ENCODE data around the gene MAD1L1. TPM values are rescaled to one million over a fixed set of nuclear protein-coding genes. Genes with fewer than 3 reads are reported as not detected.

Gene MAD1L1
- total and polyA plus RNA-seq, 2 of the 8 experiments (the other 6 are each of a cell fraction or from before 2014, with no cell fraction given): 40.4 to 44.6 TPM

DNA sequence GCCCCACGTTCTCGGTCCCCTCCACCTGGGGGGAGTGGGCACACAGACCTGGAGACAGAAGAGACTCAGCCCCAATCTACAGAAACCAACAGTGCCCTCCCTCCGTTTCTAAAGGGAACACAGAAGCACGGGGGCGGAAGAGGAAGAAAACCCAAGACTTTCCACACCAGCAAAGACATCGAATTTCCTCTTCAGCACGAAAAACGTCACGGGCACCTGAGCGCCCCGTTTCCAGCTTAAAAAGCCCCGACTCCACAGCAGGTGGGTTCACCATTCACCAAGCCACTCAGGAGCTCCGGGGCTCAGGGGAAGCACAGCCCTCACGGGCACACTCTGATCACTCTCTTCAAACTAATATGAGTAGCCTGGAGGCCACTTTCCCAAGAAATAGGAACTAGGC, 28.9 kb upstream of the MAD1L1 start:
- no peaks in the 10 kb centered on the region for H3K9me3 ChIP-seq (ENCODE audit: insufficient read depth in 2 of 2, low read depth in 1 of 2, low read length in 1 of 2)
- no peak overlapping the region for H2AFZ ChIP-seq (ENCODE audit: low read length)
- peaks cover 4 to 9% (median 5%) of the 10 kb centered on the region in 4 experiments; a peak in 5 of 8 replicates for H3K36me3 ChIP-seq (ENCODE audit: control insufficient read depth in 2 of 4, insufficient read depth in 4 of 4, low read length in 3 of 4)
- no peak overlapping the region for H3K56ac ChIP-seq (replicated peaks; ENCODE audit: insufficient read length, low read depth, low read length)
- no peak for FAIRE-seq
- no peaks in the 10 kb centered on the region for H3K4me1 ChIP-seq (replicated peaks in 1 of 4; ENCODE audit: control insufficient read depth in 3 of 4, insufficient read depth in 4 of 4, low read length in 3 of 4)
- no peak overlapping the region for H2BK12ac ChIP-seq (ENCODE audit: low read depth, low read length)
- no peak overlapping the region for H2BK120ac ChIP-seq (replicated peaks; ENCODE audit: low read depth, low read length)
- no peak overlapping the region for H4K91ac ChIP-seq (replicated peaks; ENCODE audit: insufficient read length, low read length)
- H2BK15ac ChIP-seq (ENCODE audit: low read length): no peak overlapping the region
- no peak overlapping the region for H3K14ac ChIP-seq (ENCODE audit: insufficient read length)
- no peaks in the 10 kb centered on the region for H3K23me2 ChIP-seq (ENCODE audit: low read depth, low read length)
- H3K79me1 ChIP-seq (ENCODE audit: low read depth, low read length): no peaks in the 10 kb centered on the region; the same call in 1 of the 2 replicates
- H3K4me3 ChIP-seq (ENCODE audit: extremely low read depth in 1 of 4, insufficient read depth in 2 of 4, low read depth in 3 of 4, low read length in 4 of 4): no peak overlapping the region
- H3K4me2 ChIP-seq (ENCODE audit: insufficient read depth in 1 of 2, low read depth in 2 of 2, low read length in 2 of 2): no peak overlapping the region
- H3K18ac ChIP-seq (ENCODE audit: extremely low read depth, low read length): no peak overlapping the region
- no peak overlapping the region for H3K27ac ChIP-seq (ENCODE audit: low read depth, low read length)
- H3K4ac ChIP-seq (replicated peaks; ENCODE audit: insufficient read length, low read depth, low read length): no peak overlapping the region
- no peak overlapping the region for H3K9ac ChIP-seq (replicated peaks in 1 of 4; ENCODE audit: extremely low read depth in 1 of 4, low read depth in 3 of 4, low read length in 3 of 4)
- H2AK5ac ChIP-seq (ENCODE audit: low read depth, low read length): no peak overlapping the region
- H3K23ac ChIP-seq (ENCODE audit: insufficient read length): no peak overlapping the region
- no peak overlapping the region for H2BK5ac ChIP-seq (ENCODE audit: low read depth, low read length)
- ChIA-PET POLR2A (ENCODE audit: partially characterized antibody) (interaction anchor here (0.9 to 1.7 kb wide), 4 partner anchors 8 to 117 kb away, joined by 3 to 5 read pairs (median 4); partner anchors contain the start of genes MRM2 and NUDT1), CTCF (ENCODE audit: partially characterized antibody) (interaction anchor here (0.8 to 7.4 kb wide), 4 partner anchors 13 to 209 kb away, joined by 3 to 38 read pairs (median 4); no protein-coding TSS in a partner anchor)
- H4K8ac ChIP-seq (ENCODE audit: extremely low read depth, insufficient read depth, low read length): no peak overlapping the region; the same call in 1 of the 2 replicates
- no peak overlapping the region for H2BK20ac ChIP-seq (ENCODE audit: low read length)
- 96% methylated on average over 14 of the region's 14 CpGs; no CpG with 5 or more reads in 1 of the 2 experiments for WGBS, 2 experiments (ENCODE audit: extremely low coverage in 1 of 2, insufficient coverage in 1 of 2, insufficient read length in 1 of 2, insufficient replicate concordance in 2 of 2, low coverage in 1 of 2, low lambda C conversion rate in 2 of 2, missing lambda C conversion rate in 1 of 2)
- no peaks in the 10 kb centered on the region for H3K79me2 ChIP-seq (ENCODE audit: control insufficient read depth in 1 of 2, insufficient read depth in 2 of 2, low read length in 2 of 2)
- no peak for DNase-seq (ENCODE audit: low read depth in 1 of 2, low spot score in 2 of 2)
- no peaks in the 10 kb centered on the region for H3K27me3 ChIP-seq (replicated peaks in 1 of 4; ENCODE audit: control insufficient read depth in 3 of 4, extremely low read depth in 1 of 4, insufficient read depth in 3 of 4, low read length in 3 of 4)
- no peak overlapping the region for H4K5ac ChIP-seq (ENCODE audit: insufficient read length, low read depth, low read length)
- peaks cover 0 to 7% of the 10 kb centered on the region in 2 experiments for H4K20me1 ChIP-seq (replicated peaks in 1 of 2; ENCODE audit: control insufficient read depth in 1 of 2, insufficient read depth in 2 of 2, low read length in 2 of 2)
- TF ChIP-seq HDAC6 (IDR thresholded peaks at IDR 0.05; ENCODE audit: low read depth, low read length): no peak
- TF ChIP-seq HDAC2 (IDR thresholded peaks at IDR 0.05; ENCODE audit: borderline replicate concordance in 1 of 2, low read depth in 2 of 2, low read length in 2 of 2): no peak
- no peak for TF ChIP-seq USF2 (IDR thresholded peaks at IDR 0.05; ENCODE audit: low read length)
- no peak for TF ChIP-seq POLR2A (IDR thresholded peaks at IDR 0.05; ENCODE audit: control extremely low read depth in 1 of 2, low read depth in 2 of 2, low read length in 2 of 2)
- TF ChIP-seq, protein P1, sequence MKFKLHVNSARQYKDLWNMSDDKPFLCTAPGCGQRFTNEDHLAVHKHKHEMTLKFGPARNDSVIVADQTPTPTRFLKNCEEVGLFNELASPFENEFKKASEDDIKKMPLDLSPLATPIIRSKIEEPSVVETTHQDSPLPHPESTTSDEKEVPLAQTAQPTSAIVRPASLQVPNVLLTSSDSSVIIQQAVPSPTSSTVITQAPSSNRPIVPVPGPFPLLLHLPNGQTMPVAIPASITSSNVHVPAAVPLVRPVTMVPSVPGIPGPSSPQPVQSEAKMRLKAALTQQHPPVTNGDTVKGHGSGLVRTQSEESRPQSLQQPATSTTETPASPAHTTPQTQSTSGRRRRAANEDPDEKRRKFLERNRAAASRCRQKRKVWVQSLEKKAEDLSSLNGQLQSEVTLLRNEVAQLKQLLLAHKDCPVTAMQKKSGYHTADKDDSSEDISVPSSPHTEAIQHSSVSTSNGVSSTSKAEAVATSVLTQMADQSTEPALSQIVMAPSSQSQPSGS (IDR thresholded peaks at IDR 0.05; ENCODE audit: low read length): no peak
- no peak for TF ChIP-seq SIRT6 (IDR thresholded peaks at IDR 0.05; ENCODE audit: low read length)
- TF ChIP-seq NRF1 (IDR thresholded peaks at IDR 0.05; ENCODE audit: low read depth, low read length): no peak
- TF ChIP-seq BACH1 (IDR thresholded peaks at IDR 0.05; ENCODE audit: low read length): no peak
- no peak for TF ChIP-seq SRF (IDR thresholded peaks at IDR 0.05; ENCODE audit: low read depth, low read length)
- TF ChIP-seq NANOG (IDR thresholded peaks at IDR 0.05; ENCODE audit: insufficient read depth, low read depth, low read length, poor library complexity, severe bottlenecking): no peak
- TF ChIP-seq RBBP5 (IDR thresholded peaks at IDR 0.05; ENCODE audit: borderline replicate concordance, low read depth, low read length): no peak
